ENCODE measurements around the gene CHCHD6.

GRCh38 chr3:126972866-126973265, 268.8 kb downstream of the CHCHD6 start:
- TF ChIP-seq GATA3 (IDR thresholded peaks at IDR 0.05; ENCODE audit: low read depth, low read length): no peak
- TF ChIP-seq GATA2 (IDR thresholded peaks at IDR 0.05; ENCODE audit: low read depth, low read length): no peak
